Osteoblast (primary cell): ENCODE data around the gene DONSON. TPM values are rescaled to one million over a fixed set of nuclear protein-coding genes. Genes with fewer than 3 reads are reported as not detected.
"Not testable (repeated sequence)": the region's sequence is repeated elsewhere in the genome, so short reads cannot be mapped to it uniquely, and the experiment has no call there.

Source experiments
- DNase-seq: peaks from one replicate; pipeline ENCODE4 v3.0.0; 2011; ENCODE audit warnings: low spot score, mixed read lengths; ENCODE audit not compliant: insufficient read length; ENCODE audit errors: missing footprints
- H2AFZ ChIP-seq: 2 replicates; pipeline ENCODE4 v1.6.0; 2011; ENCODE audit warnings: mild to moderate bottlenecking, low read length
- H3K27ac ChIP-seq: 2 replicates; pipeline ENCODE4 v1.5.1; 2011; ENCODE audit warnings: mild to moderate bottlenecking, low read depth, low read length, moderate library complexity
- H3K27me3 ChIP-seq: 2 replicates; pipeline ENCODE4 v1.6.0; 2012; ENCODE audit warnings: mild to moderate bottlenecking, control low read depth, inconsistent platforms, low read length, moderate library complexity; ENCODE audit not compliant: insufficient read depth
- H3K36me3 ChIP-seq: 2 replicates; pipeline ENCODE4 v1.5.1; 2011; ENCODE audit warnings: mild to moderate bottlenecking, low read length, control low read depth, moderate library complexity; ENCODE audit not compliant: insufficient read depth
- H3K4me1 ChIP-seq: 2 replicates; pipeline ENCODE4 v1.5.1; 2011; ENCODE audit warnings: mild to moderate bottlenecking, low read length, control low read depth, moderate library complexity; ENCODE audit not compliant: insufficient read depth
- H3K4me2 ChIP-seq: 2 replicates; pipeline ENCODE4 v1.6.0; 2011; ENCODE audit warnings: mild to moderate bottlenecking, low read length; ENCODE audit not compliant: insufficient read depth
- H3K4me3 ChIP-seq: fragments of 200-600 bp; sonication (generic); 3 replicates; pipeline ENCODE4 v1.5.1; 2012; ENCODE audit warnings: mild to moderate bottlenecking, low read length, inconsistent platforms; ENCODE audit not compliant: insufficient read depth
- H3K79me2 ChIP-seq: 2 replicates; pipeline ENCODE4 v1.6.0; 2012; ENCODE audit warnings: mild to moderate bottlenecking, low read length, control low read depth, inconsistent platforms; ENCODE audit not compliant: insufficient read depth
- H3K9me3 ChIP-seq: 2 replicates; pipeline ENCODE4 v1.5.1; 2011; ENCODE audit warnings: low read depth, low read length, control low read depth
- H4K20me1 ChIP-seq: 2 replicates; pipeline ENCODE4 v1.6.0; 2012; ENCODE audit warnings: mild to moderate bottlenecking, low read length, control low read depth; ENCODE audit not compliant: insufficient read depth
- total RNA-seq: library from RNA; depleted of rRNA; stranded (reverse); fragments of >200 nt; gene quantifications from 2 replicates; pipeline ENCODE4 v1.2.3, GENCODE V29; 2012
- TF ChIP-seq, protein P1 (sequence below): IDR thresholded peaks from 2 replicates; pipeline ENCODE4 v1.5.1; 2011; ENCODE audit warnings: mild to moderate bottlenecking, low read depth, low read length, moderate library complexity; ENCODE audit errors: extremely low read depth

Gene DONSON
- total RNA-seq, 1 donor = 10.9 TPM

DNA sequence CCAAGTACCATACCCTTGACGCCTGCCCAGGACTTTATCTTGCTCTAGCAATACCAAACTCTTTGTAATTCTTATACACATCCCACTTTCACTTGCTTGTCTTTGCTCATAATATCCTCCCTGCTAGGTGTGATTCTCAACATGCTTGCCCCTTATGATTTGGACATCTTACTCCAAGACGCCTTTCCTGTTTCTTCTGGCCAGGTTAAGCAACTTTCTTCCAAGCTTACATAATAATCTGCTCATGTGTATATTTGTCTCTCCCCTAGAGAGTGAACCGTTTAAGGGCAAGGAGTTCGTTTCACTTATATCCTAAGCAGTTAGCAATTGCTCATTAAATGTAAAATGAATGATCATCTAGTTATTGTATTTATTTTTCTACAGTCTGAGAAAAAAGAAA lies 31.2 kb upstream of the DONSON start:
- H3K27me3 ChIP-seq = no peaks in the 10 kb centered on the region
- H3K27ac ChIP-seq = no peak overlapping the region
- no peaks in the 10 kb centered on the region for H3K9me3 ChIP-seq
- TF ChIP-seq, protein P1, sequence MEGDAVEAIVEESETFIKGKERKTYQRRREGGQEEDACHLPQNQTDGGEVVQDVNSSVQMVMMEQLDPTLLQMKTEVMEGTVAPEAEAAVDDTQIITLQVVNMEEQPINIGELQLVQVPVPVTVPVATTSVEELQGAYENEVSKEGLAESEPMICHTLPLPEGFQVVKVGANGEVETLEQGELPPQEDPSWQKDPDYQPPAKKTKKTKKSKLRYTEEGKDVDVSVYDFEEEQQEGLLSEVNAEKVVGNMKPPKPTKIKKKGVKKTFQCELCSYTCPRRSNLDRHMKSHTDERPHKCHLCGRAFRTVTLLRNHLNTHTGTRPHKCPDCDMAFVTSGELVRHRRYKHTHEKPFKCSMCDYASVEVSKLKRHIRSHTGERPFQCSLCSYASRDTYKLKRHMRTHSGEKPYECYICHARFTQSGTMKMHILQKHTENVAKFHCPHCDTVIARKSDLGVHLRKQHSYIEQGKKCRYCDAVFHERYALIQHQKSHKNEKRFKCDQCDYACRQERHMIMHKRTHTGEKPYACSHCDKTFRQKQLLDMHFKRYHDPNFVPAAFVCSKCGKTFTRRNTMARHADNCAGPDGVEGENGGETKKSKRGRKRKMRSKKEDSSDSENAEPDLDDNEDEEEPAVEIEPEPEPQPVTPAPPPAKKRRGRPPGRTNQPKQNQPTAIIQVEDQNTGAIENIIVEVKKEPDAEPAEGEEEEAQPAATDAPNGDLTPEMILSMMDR = no peak
- no peak overlapping the region for H2AFZ ChIP-seq
- peaks cover 45% of the 10 kb centered on the region for H3K36me3 ChIP-seq
- H3K79me2 ChIP-seq = no peaks in the 10 kb centered on the region
- H4K20me1 ChIP-seq = peaks cover 2% of the 10 kb centered on the region
- H3K4me1 ChIP-seq = no peaks in the 10 kb centered on the region
- no peak overlapping the region for H3K4me2 ChIP-seq
- DNase-seq = no peak
- H3K4me3 ChIP-seq = no peak overlapping the region

DNA sequence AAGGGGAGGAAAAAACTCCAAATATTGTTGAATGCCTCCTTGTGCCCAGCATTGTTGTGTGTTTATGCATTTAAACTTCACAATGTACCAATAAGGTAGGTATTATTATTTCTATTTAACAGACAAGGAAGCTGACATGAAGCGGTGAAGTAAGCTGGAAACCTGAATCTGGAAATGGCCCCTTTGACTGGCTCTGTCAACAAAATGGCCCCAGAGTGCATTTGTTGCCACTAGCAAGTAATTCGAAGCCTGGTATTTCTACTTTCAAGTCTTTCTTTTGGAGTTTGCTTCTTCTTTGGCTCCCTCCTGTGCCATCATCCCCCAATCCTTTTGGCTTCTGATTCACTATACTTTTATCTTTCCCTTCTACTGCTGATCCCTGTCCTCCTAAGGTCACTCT lies 29.9 kb upstream of the DONSON start:
- TF ChIP-seq, protein P1 = no peak

DNA sequence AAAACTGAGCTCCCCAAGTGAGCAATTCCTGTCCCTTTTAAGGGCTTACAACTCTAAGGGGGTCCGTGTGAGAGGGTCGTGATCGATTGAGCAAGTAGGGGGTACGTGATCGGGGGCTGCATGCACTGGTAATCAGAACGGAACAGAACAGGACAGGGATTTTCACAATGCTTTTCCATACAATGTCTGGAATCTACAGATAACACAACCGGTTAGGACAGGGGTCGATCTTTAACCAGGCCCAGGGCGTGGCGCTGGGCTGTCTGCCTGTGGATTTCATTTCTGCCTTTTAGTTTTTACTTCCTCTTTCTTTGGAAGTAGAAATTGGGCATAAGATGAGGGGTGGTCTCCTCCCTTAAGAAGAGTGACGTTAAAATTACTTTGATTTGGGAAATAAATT lies 29.1 kb upstream of the DONSON start:
- H3K4me1 ChIP-seq, H3K4me2 ChIP-seq, H3K9me3 ChIP-seq, H3K79me2 ChIP-seq, DNase-seq, H4K20me1 ChIP-seq, H2AFZ ChIP-seq, H3K27me3 ChIP-seq, H3K4me3 ChIP-seq, H3K27ac ChIP-seq: not testable (repeated sequence)
- peaks cover 45% of the 10 kb centered on the region for H3K36me3 ChIP-seq

More for the DNA sequence above, 29.9 kb upstream of the DONSON start:
- no peak overlapping the region for H2AFZ ChIP-seq
- H3K9me3 ChIP-seq = no peaks in the 10 kb centered on the region
- no peak overlapping the region for H3K4me3 ChIP-seq
- peaks cover 40% of the 10 kb centered on the region for H3K36me3 ChIP-seq
- no peak overlapping the region for H3K27ac ChIP-seq
- DNase-seq = peak; percentile 34
- no peaks in the 10 kb centered on the region for H3K4me1 ChIP-seq
- no peaks in the 10 kb centered on the region for H3K79me2 ChIP-seq
- no peak overlapping the region for H3K4me2 ChIP-seq
- no peaks in the 10 kb centered on the region for H3K27me3 ChIP-seq
- peaks cover 2% of the 10 kb centered on the region for H4K20me1 ChIP-seq

DNA sequence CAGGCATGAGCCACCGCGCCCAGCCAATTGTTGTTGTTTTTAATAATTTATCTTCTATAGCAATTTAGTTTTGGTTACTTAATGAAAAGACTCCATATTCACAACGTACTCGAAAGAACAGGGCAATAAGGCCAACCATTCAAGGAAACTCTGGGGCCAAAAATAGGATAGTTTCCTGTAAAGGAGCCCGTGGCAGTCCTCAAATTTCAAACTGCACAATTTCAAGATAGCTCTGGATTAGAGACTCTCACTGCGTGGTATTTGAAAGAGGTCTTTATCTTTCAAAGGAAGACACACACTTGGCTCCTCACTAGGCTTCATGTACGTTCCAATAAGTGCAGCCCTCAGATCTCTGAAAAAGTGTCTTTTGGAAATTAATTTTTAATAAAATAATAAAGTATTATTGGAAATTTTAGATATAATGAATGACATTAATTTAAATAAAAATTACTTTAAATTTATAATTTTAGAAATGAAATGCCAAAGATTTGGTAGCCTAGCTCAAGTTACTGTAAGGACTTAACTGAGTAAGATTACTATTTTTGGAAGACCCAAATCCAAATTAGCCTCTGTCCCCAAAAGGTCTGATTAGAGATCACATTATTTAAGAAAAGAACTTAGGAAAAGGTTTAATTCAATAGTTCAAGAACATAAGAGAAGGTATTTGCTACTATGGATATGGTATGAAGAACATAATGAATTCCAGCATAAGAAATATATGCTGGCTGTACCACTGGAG lies 22.7 kb upstream of the DONSON start:
- H3K4me3 ChIP-seq = no peak overlapping the region
- DNase-seq = no peak
- peaks cover 31% of the 10 kb centered on the region for H3K36me3 ChIP-seq
- no peaks in the 10 kb centered on the region for H3K27me3 ChIP-seq
- H4K20me1 ChIP-seq = no peaks in the 10 kb centered on the region
- H3K27ac ChIP-seq = no peak overlapping the region
- no peaks in the 10 kb centered on the region for H3K79me2 ChIP-seq
- H3K9me3 ChIP-seq = no peaks in the 10 kb centered on the region
- H3K4me1 ChIP-seq = no peaks in the 10 kb centered on the region
- no peak overlapping the region for H2AFZ ChIP-seq
- TF ChIP-seq, protein P1 = no peak
- no peak overlapping the region for H3K4me2 ChIP-seq
